Body of pancreas (tissue), 4 donors: ENCODE results near the gene MUSTN1. TPM values are rescaled to one million over a fixed set of nuclear protein-coding genes. Genes with fewer than 3 reads are reported as not detected.

Source experiments
- ATAC-seq: fragments of 150-250 bp; one replicate; pipeline ENCODE4 v1.9.1; 2016
- DNase-seq, 4 donors: peaks; one replicate each; pipeline ENCODE4 v3.0.0-alpha.2; 2019
- H3K27ac ChIP-seq, 4 donors: fragments of 200-600 bp; sonication (generic); 1 replicate in 3 of 4; 2 replicates in 1 of 4; pipeline versions ENCODE4 v1.5.1 to v1.6.1; 2016 to 2019; ENCODE audit warnings: mild to moderate bottlenecking in 1 of 4, mixed read lengths in 1 of 4, moderate library complexity in 1 of 4
- H3K27me3 ChIP-seq, 2 donors: fragments of 200-600 bp; sonication (generic); one replicate each; pipeline ENCODE4 v1.6.0; 2016; ENCODE audit warnings: mild to moderate bottlenecking in 1 of 2
- H3K36me3 ChIP-seq, 2 donors: fragments of 200-600 bp; sonication (generic); replicated peaks in 1 of 2; 2 replicates each; pipeline ENCODE4 v1.5.1; 2016; ENCODE audit warnings: low read depth in 2 of 2; ENCODE audit not compliant: insufficient read depth in 1 of 2
- H3K4me1 ChIP-seq: fragments of 200-600 bp; sonication (generic); one replicate; pipeline ENCODE4 v1.6.0; 2016
- H3K4me3 ChIP-seq, 2 donors: fragments of 200-600 bp; sonication (generic); 1 replicate in 1 of 2; 2 replicates in 1 of 2; pipeline ENCODE4 v1.5.1; 2016 to 2019
- H3K9me3 ChIP-seq, 3 donors: fragments of 200-600 bp; sonication (generic); 1 replicate in 2 of 3; 2 replicates in 1 of 3; pipeline ENCODE4 v1.5.1; 2016
- POLR2A ChIP-seq, 3 donors: fragments of 450-650 bp; IDR thresholded peaks; one replicate each; pipeline ENCODE4 v1.6.1; 2016; ENCODE audit warnings: antibody characterized with exemption in 3 of 3, mild to moderate bottlenecking in 2 of 3
- WGBS, 2 donors: methylation state at CpG; one replicate each; pipeline ENCODE4 v1.1.5; 2017; 5-methylcytosine and 5-hydroxymethylcytosine counted together
- intact Hi-C: fragments of 100-400 bp; cut with DNase I; formaldehyde crosslinking; loops from one replicate; pipeline ENCODE4 v1.15.1; 2023
- total RNA-seq, 2 donors: library from RNA; depleted of rRNA; stranded (reverse); fragments of >200 nt; gene quantifications; one replicate each; pipeline ENCODE4 v1.1.0, GENCODE V29; 2016
- TF ChIP-seq, protein P1 (sequence below), 7 experiments: fragments of 450-650 bp in 4 of 7; fragments of 200-600 bp in 3 of 7; sonication (generic) in 3 of 7; IDR thresholded peaks; one replicate each; pipeline ENCODE4 v1.5.1; 2016 to 2019; ENCODE audit warnings: antibody characterized with exemption in 7 of 7

MUSTN1 gene
- total RNA-seq, 2 donors from 2014 or later = 3.9 TPM; not detected in 1

DNA sequence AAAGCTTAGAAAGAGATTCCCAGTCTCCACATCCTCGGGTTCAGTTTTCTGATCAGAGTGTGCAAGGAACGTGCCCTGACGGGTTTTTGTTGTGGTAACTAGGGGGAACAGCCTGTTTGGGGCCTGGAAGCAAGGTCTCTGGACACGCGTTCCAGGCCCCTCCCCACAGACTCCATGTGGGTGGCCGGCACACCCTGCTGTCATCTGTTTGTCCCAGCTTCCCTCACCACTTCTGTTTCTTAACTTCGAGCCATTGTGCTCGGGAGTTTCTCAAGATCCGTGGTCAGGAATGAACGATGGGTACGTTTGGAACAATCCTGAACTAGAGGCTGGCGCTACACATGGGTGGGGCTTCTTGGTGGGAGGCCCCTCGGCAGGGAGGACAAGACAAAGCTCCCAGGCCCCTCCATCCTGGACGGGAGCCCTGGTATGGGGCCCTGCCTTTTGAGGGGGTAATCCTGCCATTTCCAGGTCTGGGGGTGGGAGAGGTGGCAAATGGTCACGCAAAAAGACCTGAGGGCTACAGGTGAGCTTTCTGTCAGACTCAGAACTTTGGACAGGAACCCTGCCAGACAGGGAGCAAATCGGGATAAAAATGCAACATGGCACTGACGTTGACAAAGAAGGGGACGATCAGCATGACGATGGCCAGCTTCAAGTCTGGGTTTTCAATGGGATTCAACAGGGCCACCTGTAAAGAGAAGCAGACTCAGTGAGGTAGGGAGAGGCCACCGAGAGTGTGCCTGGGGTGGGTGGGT is 8.5 kb upstream of the MUSTN1 start:
- Histone ChIP-seq H3K4me3 (no peak overlapping the region), H3K27ac (no peak overlapping the region), H3K27me3 (no peaks in the 10 kb centered on the region), H3K4me1 (peaks cover 12% of the 10 kb centered on the region), H3K36me3 (peaks cover 0 to 3% of the 10 kb centered on the region in 2 donors), H3K9me3 (no peaks in the 10 kb centered on the region)
- TF ChIP-seq, protein P1, sequence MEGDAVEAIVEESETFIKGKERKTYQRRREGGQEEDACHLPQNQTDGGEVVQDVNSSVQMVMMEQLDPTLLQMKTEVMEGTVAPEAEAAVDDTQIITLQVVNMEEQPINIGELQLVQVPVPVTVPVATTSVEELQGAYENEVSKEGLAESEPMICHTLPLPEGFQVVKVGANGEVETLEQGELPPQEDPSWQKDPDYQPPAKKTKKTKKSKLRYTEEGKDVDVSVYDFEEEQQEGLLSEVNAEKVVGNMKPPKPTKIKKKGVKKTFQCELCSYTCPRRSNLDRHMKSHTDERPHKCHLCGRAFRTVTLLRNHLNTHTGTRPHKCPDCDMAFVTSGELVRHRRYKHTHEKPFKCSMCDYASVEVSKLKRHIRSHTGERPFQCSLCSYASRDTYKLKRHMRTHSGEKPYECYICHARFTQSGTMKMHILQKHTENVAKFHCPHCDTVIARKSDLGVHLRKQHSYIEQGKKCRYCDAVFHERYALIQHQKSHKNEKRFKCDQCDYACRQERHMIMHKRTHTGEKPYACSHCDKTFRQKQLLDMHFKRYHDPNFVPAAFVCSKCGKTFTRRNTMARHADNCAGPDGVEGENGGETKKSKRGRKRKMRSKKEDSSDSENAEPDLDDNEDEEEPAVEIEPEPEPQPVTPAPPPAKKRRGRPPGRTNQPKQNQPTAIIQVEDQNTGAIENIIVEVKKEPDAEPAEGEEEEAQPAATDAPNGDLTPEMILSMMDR (IDR thresholded peaks at IDR 0.05) = no peak
- no peak for TF ChIP-seq POLR2A (IDR thresholded peaks at IDR 0.05)
- ATAC-seq (no peak), DNase-seq (no peak)
- 80 to 87% methylated on average over 20 of the region's 20 CpGs for WGBS, 2 donors
- intact Hi-C loops = no loop called here

DNA sequence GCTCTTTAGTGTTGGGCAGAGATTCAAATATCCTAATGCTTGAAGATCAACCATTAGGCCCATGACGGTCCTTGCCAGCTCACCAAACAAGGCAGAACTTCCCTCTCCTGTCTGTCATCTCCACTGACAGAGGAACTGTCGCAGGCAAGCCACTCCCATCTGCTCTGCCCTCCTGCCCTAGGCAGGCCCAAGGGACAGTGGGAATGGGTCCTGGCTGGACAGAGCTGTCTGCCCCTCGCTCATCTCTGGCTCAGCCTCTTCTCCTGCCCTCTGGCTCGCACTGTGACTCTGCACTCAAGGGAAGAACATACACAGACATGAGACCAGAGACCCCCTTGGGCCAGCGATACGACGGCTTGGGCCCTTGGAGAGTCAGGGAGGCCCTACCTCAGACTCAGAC is 7.6 kb upstream of the MUSTN1 start:
- Histone ChIP-seq H3K36me3 (peaks cover 0 to 3% of the 10 kb centered on the region in 2 donors), H3K9me3 (no peaks in the 10 kb centered on the region), H3K4me3 (no peak overlapping the region), H3K27me3 (no peaks in the 10 kb centered on the region), H3K4me1 (peaks cover 17% of the 10 kb centered on the region), H3K27ac (no peak overlapping the region)
- ATAC-seq = no peak
- TF ChIP-seq, protein P1 (IDR thresholded peaks at IDR 0.05) = no peak
- no peak for TF ChIP-seq POLR2A (IDR thresholded peaks at IDR 0.05)
- no peak for DNase-seq
- WGBS, 2 donors = 69 to 75% methylated on average over 7 of the region's 7 CpGs
- intact Hi-C loops = no loop called here

DNA sequence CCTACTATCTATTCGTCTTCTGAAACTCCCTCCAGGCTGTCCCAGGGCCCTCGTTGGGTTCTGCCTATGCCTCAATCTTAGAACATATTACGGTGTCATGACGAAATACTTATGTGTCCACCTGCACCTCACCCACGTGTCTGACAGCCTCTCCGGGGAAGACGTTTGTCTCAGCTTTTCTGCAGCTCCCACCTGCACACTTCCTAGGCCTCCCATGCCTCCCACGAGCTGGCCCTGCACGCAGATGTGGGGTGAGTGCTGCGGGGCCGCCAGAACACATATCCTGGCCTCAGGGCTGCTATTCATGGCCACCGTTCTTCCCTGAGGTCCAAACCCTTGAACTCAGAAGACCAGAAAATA is 7.1 kb upstream of the MUSTN1 start:
- H3K9me3 ChIP-seq = no peaks in the 10 kb centered on the region
- 79 to 80% methylated on average over 12 of the region's 12 CpGs for WGBS, 2 donors
- no peak overlapping the region for H3K27ac ChIP-seq
- H3K4me1 ChIP-seq = peaks cover 21% of the 10 kb centered on the region
- H3K27me3 ChIP-seq = no peaks in the 10 kb centered on the region
- TF ChIP-seq, protein P1 (IDR thresholded peaks at IDR 0.05) = no peak
- no peak for TF ChIP-seq POLR2A (IDR thresholded peaks at IDR 0.05)
- H3K36me3 ChIP-seq = peaks cover 0 to 3% of the 10 kb centered on the region in 2 donors
- no peak for DNase-seq
- intact Hi-C loops = no loop called here
- ATAC-seq = no peak
- no peak overlapping the region for H3K4me3 ChIP-seq

DNA sequence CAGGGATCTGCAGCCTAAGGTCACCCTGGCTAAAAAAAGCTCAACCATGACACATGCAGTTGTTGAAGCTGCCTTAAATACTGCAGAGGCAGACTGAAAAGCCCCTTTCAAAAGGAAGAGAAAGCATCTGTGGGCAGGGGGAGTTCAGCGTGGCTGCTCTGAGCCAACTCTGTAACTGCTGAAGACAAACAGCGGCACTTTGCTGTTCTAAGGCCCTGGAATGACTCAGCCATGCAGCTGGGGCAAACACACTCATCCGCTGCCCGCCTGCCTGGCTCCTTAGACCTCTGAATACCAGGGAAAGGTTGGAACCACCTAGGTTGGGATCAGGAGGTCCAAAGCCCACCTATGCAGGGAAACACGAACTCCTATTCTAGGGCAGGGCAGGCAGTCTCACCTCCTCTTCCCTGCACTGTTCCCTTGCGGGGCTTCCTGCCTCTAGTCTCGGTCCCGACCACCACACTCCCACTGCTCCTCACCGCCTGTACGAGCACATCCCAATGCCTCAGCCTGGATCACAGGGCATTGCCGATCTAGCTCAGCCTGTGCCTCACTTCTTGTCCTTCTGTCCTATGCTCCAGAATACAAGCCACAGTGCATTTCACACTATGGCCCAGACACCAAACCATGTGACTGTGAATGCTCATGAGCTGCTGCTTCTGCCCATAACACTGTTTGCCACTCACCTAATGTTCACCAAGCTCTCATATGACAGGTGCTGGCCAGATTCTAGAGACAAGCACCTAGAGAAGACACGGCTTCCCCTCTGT is 6.6 kb upstream of the MUSTN1 start:
- Histone ChIP-seq H3K36me3 (peaks cover 0 to 3% of the 10 kb centered on the region in 2 donors), H3K9me3 (no peaks in the 10 kb centered on the region), H3K27ac (no peak overlapping the region), H3K27me3 (no peaks in the 10 kb centered on the region), H3K4me3 (no peak overlapping the region), H3K4me1 (peaks cover 21% of the 10 kb centered on the region)
- no peak for DNase-seq
- intact Hi-C loops = no loop called here
- 93 to 95% methylated on average over 9 to 12 of the region's 12 CpGs for WGBS, 2 donors
- TF ChIP-seq, protein P1 (IDR thresholded peaks at IDR 0.05) = no peak
- TF ChIP-seq POLR2A (IDR thresholded peaks at IDR 0.05) = no peak
- ATAC-seq = no peak
